GM23338 (cell line): ENCODE measurements around the gene KREMEN2. TPM values are rescaled to one million over a fixed set of nuclear protein-coding genes. Genes with fewer than 3 reads are reported as not detected.

ENCODE experiments used
- ATAC-seq: fragments of 200-7000 bp; cut with Tn5 transposase; 3 replicates; pipeline ENCODE4 v1.9.1; 2020
- DNase-seq: peaks from one replicate; pipeline ENCODE4 v3.0.0-alpha.2; 2015; ENCODE audit warnings: low spot score
- H2AFZ ChIP-seq: fragments of 200-600 bp; sonication (generic); 2 replicates; pipeline ENCODE4 v1.8.0; 2016; ENCODE audit warnings: antibody characterized with exemption, mild to moderate bottlenecking, moderate library complexity
- H3F3A ChIP-seq: fragments of 200-600 bp; sonication (generic); replicated peaks from 2 replicates; pipeline ENCODE4 v1.8.0; 2017; ENCODE audit warnings: antibody characterized with exemption, mixed run types, low read depth
- H3K27ac ChIP-seq: fragments of 200-600 bp; sonication (generic); 2 replicates; pipeline ENCODE4 v1.6.1; 2016; ENCODE audit warnings: low read depth
- H3K27me3 ChIP-seq: fragments of 200-600 bp; sonication (generic); 2 replicates; pipeline ENCODE4 v1.8.0; 2016; ENCODE audit warnings: mild to moderate bottlenecking, mixed run types, moderate library complexity; ENCODE audit not compliant: insufficient read depth
- H3K36me3 ChIP-seq: fragments of 200-600 bp; sonication (generic); 2 replicates; pipeline ENCODE4 v1.8.0; 2016; ENCODE audit warnings: mild to moderate bottlenecking; ENCODE audit not compliant: insufficient read depth
- H3K4me1 ChIP-seq: fragments of 200-600 bp; sonication (generic); 2 replicates; pipeline ENCODE4 v1.8.0; 2016; ENCODE audit warnings: mild to moderate bottlenecking, moderate library complexity; ENCODE audit not compliant: insufficient read depth
- H3K4me2 ChIP-seq: fragments of 200-600 bp; sonication (generic); 2 replicates; pipeline ENCODE4 v1.7.1; 2017; ENCODE audit warnings: mixed run types
- H3K4me3 ChIP-seq: fragments of 200-600 bp; sonication (generic); 2 replicates; pipeline ENCODE4 v1.6.1; 2016; ENCODE audit warnings: mixed run types
- H3K79me2 ChIP-seq: fragments of 200-600 bp; sonication (generic); replicated peaks from 2 replicates; pipeline ENCODE4 v1.8.0; 2017; ENCODE audit warnings: mild to moderate bottlenecking; ENCODE audit not compliant: insufficient read depth
- H3K9me2 ChIP-seq: fragments of 200-600 bp; sonication (generic); 2 replicates; pipeline ENCODE4 v1.8.0; 2017; ENCODE audit not compliant: insufficient read depth
- H4K20me1 ChIP-seq: fragments of 200-600 bp; sonication (generic); replicated peaks from 2 replicates; pipeline ENCODE4 v1.8.0; 2017; ENCODE audit warnings: mild to moderate bottlenecking; ENCODE audit not compliant: insufficient read depth
- H3K27ac Mint-ChIP-seq: 2 replicates; pipeline ENCODE4 v1.8.0; 2020; ENCODE audit warnings: inconsistent platforms, mild to moderate bottlenecking, moderate library complexity, mixed read lengths
- H3K27me3 Mint-ChIP-seq: 3 replicates; pipeline ENCODE4 v1.8.0; 2022; ENCODE audit warnings: low read depth, mild to moderate bottlenecking, moderate library complexity, mixed read lengths, inconsistent platforms; ENCODE audit not compliant: insufficient read depth, poor library complexity
- H3K36me3 Mint-ChIP-seq: 3 replicates; pipeline ENCODE4 v1.8.0; 2021; ENCODE audit warnings: low read depth, mild to moderate bottlenecking, inconsistent platforms, moderate library complexity, mixed read lengths
- H3K4me1 Mint-ChIP-seq: 3 replicates; pipeline ENCODE4 v1.8.0; 2020; ENCODE audit warnings: mild to moderate bottlenecking, inconsistent platforms, mixed read lengths
- H3K4me3 Mint-ChIP-seq: 3 replicates; pipeline ENCODE4 v1.8.0; 2021; ENCODE audit warnings: moderate library complexity, mild to moderate bottlenecking, inconsistent platforms, mixed read lengths
- H3K9me3 Mint-ChIP-seq: 3 replicates; pipeline ENCODE4 v1.8.0; 2020; ENCODE audit warnings: moderate library complexity, mild to moderate bottlenecking, inconsistent platforms, mixed read lengths
- CREB1 ChIP-seq: fragments of 250-450 bp; sonication (Bioruptor Pico); IDR thresholded peaks from 2 replicates; pipeline ENCODE4 v1.5.0; 2020; ENCODE audit warnings: low read depth, mild to moderate bottlenecking, moderate library complexity
- CTCF ChIP-seq, 2 experiments: fragments of 200-600 bp in 1 of 2; sonication (generic) in 1 of 2; conservative IDR thresholded peaks; 2 replicates each; pipeline versions ENCODE4 v1.5.1 to v1.6.1; 2016 to 2017; ENCODE audit warnings: antibody characterized with exemption in 2 of 2, low read depth in 2 of 2, mild to moderate bottlenecking in 2 of 2, moderate library complexity in 1 of 2
- ETS1 ChIP-seq: IDR thresholded peaks from 2 replicates; pipeline ENCODE4 v1.6.1; 2016; ENCODE audit warnings: antibody characterized with exemption
- EZH2 ChIP-seq: fragments of 200-600 bp; sonication (generic); IDR thresholded peaks from one replicate; pipeline ENCODE4 v1.8.0; 2017; ENCODE audit warnings: antibody characterized with exemption, mild to moderate bottlenecking, low read depth; ENCODE audit not compliant: unreplicated experiment
- EZH2phosphoT487 ChIP-seq: fragments of 200-600 bp; sonication (generic); IDR thresholded peaks from one replicate; pipeline ENCODE4 v1.8.1; 2018; ENCODE audit warnings: antibody characterized with exemption; ENCODE audit not compliant: unreplicated experiment
- JUNB ChIP-seq: IDR thresholded peaks from one replicate; pipeline ENCODE4 v1.6.1; 2016; ENCODE audit warnings: antibody characterized with exemption; ENCODE audit not compliant: unreplicated experiment
- NANOG ChIP-seq: IDR thresholded peaks from 2 replicates; pipeline ENCODE4 v1.6.1; 2016; ENCODE audit warnings: antibody characterized with exemption, borderline replicate concordance
- POLR2AphosphoS5 ChIP-seq: IDR thresholded peaks from 2 replicates; pipeline ENCODE4 v1.6.1; 2016; ENCODE audit warnings: antibody characterized with exemption, low read depth
- REST ChIP-seq: IDR thresholded peaks from one replicate; pipeline ENCODE4 v1.6.1; 2018; ENCODE audit warnings: antibody characterized with exemption; ENCODE audit not compliant: unreplicated experiment
- STAT1 ChIP-seq: IDR thresholded peaks from one replicate; pipeline ENCODE4 v1.6.1; 2016; ENCODE audit warnings: antibody characterized with exemption; ENCODE audit not compliant: unreplicated experiment
- ZNF114 ChIP-seq: fragments of 250-450 bp; sonication (Bioruptor Pico); IDR thresholded peaks from 2 replicates; pipeline ENCODE4 v1.5.0; 2020; ENCODE audit warnings: mild to moderate bottlenecking, moderate library complexity
- ZNF331 ChIP-seq: fragments of 250-450 bp; sonication (Bioruptor Pico); IDR thresholded peaks from 2 replicates; pipeline ENCODE4 v1.5.0; 2020; ENCODE audit warnings: low read depth, mild to moderate bottlenecking, moderate library complexity
- polyA plus RNA-seq: library from polyadenylated mRNA; unstranded; fragments of >200 nt; fragmentation: Nextera tagmentation; extraction: Ambion mirVana; gene quantifications from 2 replicates; pipeline ENCODE4 v1.2.1, GENCODE V29; 2016
- total RNA-seq: library from RNA; depleted of rRNA; stranded (reverse); fragments of >200 nt; shearing (Covaris generic); gene quantifications from 2 replicates; pipeline ENCODE4 v1.2.3, GENCODE V29; 2014

Gene KREMEN2
- total and polyA plus RNA-seq, 2 experiments from 2014 or later = 4.9 to 16.1 TPM

- H3K27me3 Mint-ChIP-seq = peaks cover 7% of the 10 kb centered on the region
- Histone ChIP-seq H3F3A (no peaks in the 10 kb centered on the region; the same call in 1 of the 2 replicates), H3K27ac (no peak overlapping the region), H2AFZ (no peak overlapping the region), H3K79me2 (no peaks in the 10 kb centered on the region), H3K4me3 (no peak overlapping the region), H3K9me2 (no peaks in the 10 kb centered on the region), H3K4me1 (peaks cover 20% of the 10 kb centered on the region), H3K4me2 (no peak overlapping the region), H3K36me3 (no peaks in the 10 kb centered on the region), H4K20me1 (no peaks in the 10 kb centered on the region), H3K27me3 (no peaks in the 10 kb centered on the region)
- H3K9me3 Mint-ChIP-seq = no peaks in the 10 kb centered on the region
- H3K36me3 Mint-ChIP-seq = no peaks in the 10 kb centered on the region
- H3K4me3 Mint-ChIP-seq = no peak overlapping the region
- TF ChIP-seq CREB1 (CRISPR knock-in tag) (no peak), NANOG (no peak), JUNB (no peak)
- DNase-seq (no peak), ATAC-seq (no peak)
- H3K4me1 Mint-ChIP-seq = peaks cover 29% of the 10 kb centered on the region
- H3K27ac Mint-ChIP-seq = no peak overlapping the region
Measured at GRCh38 chr16:2988590-2989099, 24.6 kb downstream of the KREMEN2 start.

GRCh38 chr16:2990891-2991290, 26.8 kb downstream of the KREMEN2 start:
- H3K9me3 Mint-ChIP-seq = no peaks in the 10 kb centered on the region
- H3K4me3 ChIP-seq = no peak overlapping the region
- TF ChIP-seq JUNB = no peak
- ATAC-seq (peak; percentile 30), DNase-seq (peak; percentile 49)
- H3K4me3 Mint-ChIP-seq = no peak overlapping the region
- no peak overlapping the region for H2AFZ ChIP-seq
- no peaks in the 10 kb centered on the region for H3K9me2 ChIP-seq
- no peaks in the 10 kb centered on the region for H3K27me3 ChIP-seq
- no peaks in the 10 kb centered on the region for H3K36me3 Mint-ChIP-seq
- no peaks in the 10 kb centered on the region for H3K79me2 ChIP-seq
- no peaks in the 10 kb centered on the region for H4K20me1 ChIP-seq
- no peak overlapping the region for H3K27ac Mint-ChIP-seq
- no peaks in the 10 kb centered on the region for H3K36me3 ChIP-seq
- H3K27ac ChIP-seq = no peak overlapping the region
- peaks cover 7% of the 10 kb centered on the region for H3K27me3 Mint-ChIP-seq
- peak overlapping the region; percentile 48 for H3K4me2 ChIP-seq
- H3K4me1 ChIP-seq = peaks cover 30% of the 10 kb centered on the region
- peaks cover 30% of the 10 kb centered on the region for H3K4me1 Mint-ChIP-seq
- no peaks in the 10 kb centered on the region for H3F3A ChIP-seq

GRCh38 chr16:2991566-2992261, 27.6 kb downstream of the KREMEN2 start:
- Histone ChIP-seq H3K4me2 (no peak overlapping the region), H3K36me3 (no peaks in the 10 kb centered on the region), H3K27ac (no peak overlapping the region), H3K4me3 (no peak overlapping the region), H3F3A (no peaks in the 10 kb centered on the region), H3K4me1 (peaks cover 31% of the 10 kb centered on the region), H4K20me1 (no peaks in the 10 kb centered on the region), H3K79me2 (no peaks in the 10 kb centered on the region), H2AFZ (no peak overlapping the region), H3K9me2 (no peaks in the 10 kb centered on the region), H3K27me3 (no peaks in the 10 kb centered on the region)
- no peaks in the 10 kb centered on the region for H3K36me3 Mint-ChIP-seq
- peaks cover 31% of the 10 kb centered on the region for H3K4me1 Mint-ChIP-seq
- H3K27ac Mint-ChIP-seq = no peak overlapping the region
- ATAC-seq (no peak), DNase-seq (no peak)
- H3K9me3 Mint-ChIP-seq = no peaks in the 10 kb centered on the region
- peaks cover 7% of the 10 kb centered on the region for H3K27me3 Mint-ChIP-seq
- H3K4me3 Mint-ChIP-seq = no peak overlapping the region
- TF ChIP-seq CREB1 (CRISPR knock-in tag) = no peak
- no peak for TF ChIP-seq EZH2phosphoT487
- TF ChIP-seq ZNF331 = no peak
- no peak for TF ChIP-seq JUNB
- TF ChIP-seq STAT1 = no peak
- TF ChIP-seq ZNF114 (CRISPR knock-in tag) = no peak
- TF ChIP-seq EZH2 = no peak
- TF ChIP-seq POLR2AphosphoS5 = no peak
- TF ChIP-seq CTCF (conservative IDR thresholded peaks at IDR 0.05; ENCODE audit: low read depth in 2 of 2) = no peak
- no peak for TF ChIP-seq REST
- TF ChIP-seq ETS1 = no peak
